ENCODE data around the gene COL17A1.

DNA sequence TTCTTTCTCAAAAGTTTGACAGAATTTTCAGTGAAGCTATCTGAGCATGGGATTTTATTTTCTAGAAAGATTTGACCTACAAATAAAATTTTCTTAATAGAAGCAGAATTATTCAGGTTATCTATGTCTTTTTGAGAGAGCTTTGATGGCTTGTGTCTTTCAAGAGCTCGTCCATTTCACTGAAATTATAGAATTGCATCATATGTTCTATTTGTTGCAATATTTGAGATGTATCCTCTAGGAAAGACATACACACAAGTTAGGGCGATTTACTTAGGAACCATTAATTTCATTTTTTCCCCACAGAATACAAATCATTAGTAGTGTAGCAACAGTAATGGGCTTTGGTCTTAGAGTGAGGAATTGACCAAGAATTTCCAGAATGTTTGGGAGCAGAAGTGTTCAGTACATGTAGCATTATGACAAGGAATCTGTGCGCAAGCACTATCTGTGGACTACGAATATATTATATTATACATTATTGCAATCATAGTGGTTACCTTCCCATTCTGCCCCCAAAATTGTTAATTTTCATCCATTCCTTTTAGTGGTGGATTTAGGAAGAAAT is 12.8 kb upstream of the COL17A1 start:
- no peak for TF ChIP-seq CTCF (optimal IDR thresholded peaks at IDR 0.05 in 1 of 3, IDR thresholded peaks at IDR 0.05 in 1 of 3, conservative IDR thresholded peaks at IDR 0.05 in 1 of 3; ENCODE audit: extremely low read depth in 1 of 3, insufficient read depth in 2 of 3, low read length in 3 of 3)
- no peak for TF ChIP-seq EZH2 (IDR thresholded peaks at IDR 0.05; ENCODE audit: low read length)
